ENCODE results near the gene NHEJ1.

DNA sequence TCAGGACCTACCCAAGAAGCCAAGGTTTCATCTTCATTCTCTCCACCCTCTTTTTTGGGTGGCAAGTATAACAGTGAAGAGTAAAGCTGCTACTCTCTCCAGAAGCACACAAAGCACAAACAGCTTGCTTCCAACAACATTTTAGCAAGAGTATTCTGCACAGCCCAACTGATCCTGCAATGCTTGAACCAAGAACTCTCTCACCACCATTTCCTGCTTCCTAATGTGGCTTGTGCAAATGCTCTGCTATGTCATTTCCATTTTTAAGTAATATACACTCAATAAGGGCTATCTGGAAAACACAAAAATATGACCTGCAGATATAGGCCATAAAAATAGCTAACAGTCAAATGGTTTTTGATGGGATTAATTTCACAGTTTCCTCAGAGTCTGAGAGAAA lies 75.8 kb downstream of the NHEJ1 start:
- TF ChIP-seq CTCF (IDR thresholded peaks at IDR 0.05; ENCODE audit: insufficient read depth, low read length, poor library complexity, severe bottlenecking) (no peak), EZH2phosphoT487 (conservative IDR thresholded peaks at IDR 0.05; ENCODE audit: low read length) (no peak)
